ENCODE results near the gene CCDC83.
"Not testable (repeated sequence)": the region's sequence is repeated elsewhere in the genome, so short reads cannot be mapped to it uniquely, and the experiment has no call there.

The CCDC83 gene

GRCh38 chr11:85939099-85940015 lies 84.2 kb downstream of the CCDC83 start:
- DNase-seq: no peak

DNA sequence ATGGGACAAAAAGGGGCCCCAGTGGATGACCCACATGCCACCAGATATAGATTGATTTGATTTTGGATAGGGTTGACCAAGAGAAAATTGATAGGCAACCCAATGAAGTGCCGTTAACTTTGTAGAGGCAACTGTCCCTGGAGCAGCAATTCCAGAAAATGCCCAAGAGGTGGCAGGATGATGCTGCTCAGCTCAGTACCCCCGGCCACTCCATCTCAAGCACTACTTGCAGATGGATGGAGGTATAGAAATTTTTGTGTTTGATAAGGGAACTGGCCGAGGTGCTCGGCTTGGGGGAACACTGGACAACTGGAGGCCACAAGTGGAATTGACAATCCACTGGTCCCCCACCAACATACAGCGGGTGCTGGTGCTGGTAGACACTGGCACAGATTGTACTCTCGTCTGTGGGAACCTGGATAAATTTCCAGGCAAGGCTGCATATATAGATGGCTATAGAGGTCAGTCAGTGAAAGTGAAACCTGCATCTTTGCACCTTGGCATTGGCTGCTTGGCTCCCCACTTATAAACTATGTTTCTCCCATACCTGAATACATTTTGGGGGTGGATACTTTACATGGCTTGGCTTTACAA lies 86.3 kb downstream of the CCDC83 start:
- peak in 39 of 58 donors; percentile 4 to 53 (median 26) for DNase-seq

- no peak for DNase-seq
Observed at GRCh38 chr11:85945296-85945695, 90.1 kb downstream of the CCDC83 start.

- no peak for DNase-seq
Observed at GRCh38 chr11:85945788-85946187, 90.6 kb downstream of the CCDC83 start.

GRCh38 chr11:85946221-85946620 lies 91.0 kb downstream of the CCDC83 start:
- DNase-seq: peak in 1 of 58 donors; percentile 48

- DNase-seq: peak in 5 of 58 donors; percentile 18 to 82 (median 42)
Observed at GRCh38 chr11:85947431-85948272, 92.5 kb downstream of the CCDC83 start.

DNA sequence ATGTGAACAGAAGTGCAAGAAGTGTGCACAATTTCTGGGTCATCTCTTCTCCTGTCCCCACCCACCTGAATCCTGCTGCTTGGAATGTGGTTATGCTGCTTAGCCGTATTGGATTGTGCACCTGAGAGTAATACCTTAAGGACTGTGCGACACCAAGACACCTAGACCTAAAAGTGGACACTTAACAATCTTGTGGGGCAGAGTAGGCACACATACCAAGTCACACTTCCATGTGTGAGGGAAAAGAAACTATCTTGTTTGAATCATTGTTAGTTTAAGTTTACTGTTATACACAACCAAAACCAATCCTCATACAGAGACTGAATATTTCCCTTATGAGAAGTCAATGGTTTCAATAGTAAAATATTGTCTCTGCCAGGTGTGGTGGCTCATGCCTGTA lies 93.7 kb downstream of the CCDC83 start:
- no peak for DNase-seq

GRCh38 chr11:85949798-85950197 lies 94.6 kb downstream of the CCDC83 start:
- no peak for DNase-seq

GRCh38 chr11:85950317-85951048 lies 95.3 kb downstream of the CCDC83 start:
- DNase-seq: no peak

DNA sequence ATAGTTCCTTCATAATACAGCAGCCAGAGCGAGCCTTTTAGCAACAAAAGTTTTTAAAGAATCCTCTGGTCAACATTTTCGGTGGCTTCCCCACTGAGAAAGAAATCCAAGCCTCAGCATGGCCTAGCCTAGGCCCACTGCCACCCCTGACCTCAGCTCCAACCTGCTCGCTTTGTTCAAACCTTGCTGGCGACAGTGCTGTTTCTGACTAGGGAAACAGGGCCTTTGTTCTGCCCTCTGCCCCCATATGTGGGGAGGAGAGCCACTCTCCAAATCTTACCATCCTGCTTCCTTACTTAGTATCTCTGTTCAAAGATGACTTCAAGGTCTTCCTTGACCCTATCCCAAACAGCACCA lies 95.8 kb downstream of the CCDC83 start:
- DNase-seq: no peak

- DNase-seq: no peak
Observed at GRCh38 chr11:85951428-85952107, 96.4 kb downstream of the CCDC83 start.

GRCh38 chr11:85952108-85952485 lies 96.9 kb downstream of the CCDC83 start:
- not testable (repeated sequence) for DNase-seq

- no peak for DNase-seq
Observed at GRCh38 chr11:85953491-85954143, 98.4 kb downstream of the CCDC83 start.

GRCh38 chr11:85955531-85955930 lies 100.3 kb downstream of the CCDC83 start:
- no peak for DNase-seq

DNA sequence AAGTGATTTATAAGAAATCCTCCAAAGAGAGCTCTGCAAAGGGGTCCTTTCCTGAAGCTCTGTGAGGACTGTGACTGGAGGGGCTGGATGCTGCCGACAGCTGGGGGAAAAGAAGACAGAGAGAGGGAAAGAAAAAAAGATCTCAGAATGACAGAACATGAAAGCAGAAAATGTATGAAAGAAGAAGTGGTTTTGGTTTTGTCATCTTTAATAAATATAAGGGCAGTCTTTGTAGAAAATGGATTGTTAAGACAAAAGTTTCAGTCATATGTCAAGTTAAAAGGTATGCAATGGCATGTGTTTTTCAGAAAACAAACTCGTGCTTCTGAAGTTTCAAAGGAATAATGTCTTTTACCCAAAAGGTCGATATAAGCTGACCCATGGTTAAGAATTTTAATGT lies 105.5 kb downstream of the CCDC83 start:
- DNase-seq: no peak

DNA sequence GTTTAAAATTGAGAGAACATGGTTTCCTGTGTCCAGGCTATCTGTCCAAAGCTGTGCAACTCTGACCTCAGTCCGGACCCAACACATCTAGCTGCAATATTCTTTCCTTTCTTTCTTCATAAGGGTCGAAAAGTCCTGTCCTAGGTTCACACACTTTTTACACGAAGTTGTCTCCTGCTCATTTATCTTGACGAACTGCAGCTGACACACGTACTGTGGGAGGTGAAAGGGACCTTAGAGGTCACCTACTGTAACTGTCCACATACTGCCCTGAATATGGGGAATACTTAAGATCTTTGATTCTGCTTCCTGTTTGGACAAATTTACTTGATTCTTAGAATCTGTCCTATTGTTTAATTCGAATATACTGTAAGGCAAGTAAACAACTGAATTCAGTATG lies 105.9 kb downstream of the CCDC83 start:
- DNase-seq: no peak

GRCh38 chr11:85961930-85962363 lies 106.8 kb downstream of the CCDC83 start:
- no peak for DNase-seq

GRCh38 chr11:85965202-85965601 lies 110.0 kb downstream of the CCDC83 start:
- DNase-seq: no peak

- DNase-seq: peak in 14 of 58 donors; percentile 6 to 71 (median 11)
Observed at GRCh38 chr11:85967457-85967856, 112.3 kb downstream of the CCDC83 start.
